Breast epithelium (tissue), 4 donors: ENCODE data around the gene CCNG2. TPM values are rescaled to one million over a fixed set of nuclear protein-coding genes. Genes with fewer than 3 reads are reported as not detected.
"Not testable (repeated sequence)": the region's sequence is repeated elsewhere in the genome, so short reads cannot be mapped to it uniquely, and the experiment has no call there.

Experiments
- DNase-seq, 2 donors: peaks; one replicate each; pipeline ENCODE4 v3.0.0-alpha.2; 2019; ENCODE audit warnings: low spot score in 2 of 2
- H3K27ac ChIP-seq, 2 donors: fragments of 200-600 bp; sonication (generic) in 1 of 2; one replicate each; pipeline ENCODE4 v1.5.1; 2016 to 2019; ENCODE audit warnings: mild to moderate bottlenecking in 1 of 2
- H3K27me3 ChIP-seq, 2 donors: fragments of 200-600 bp; sonication (generic) in 1 of 2; one replicate each; pipeline versions ENCODE4 v1.5.1 to v1.6.0; 2017 to 2019; ENCODE audit warnings: control low read depth in 1 of 2, mild to moderate bottlenecking in 1 of 2
- H3K36me3 ChIP-seq: fragments of 200-600 bp; one replicate; pipeline ENCODE4 v1.5.1; 2019
- H3K4me1 ChIP-seq, 2 donors: fragments of 200-600 bp; sonication (generic); one replicate each; pipeline ENCODE4 v1.5.1; 2016 to 2019; ENCODE audit warnings: control low read depth in 1 of 2
- H3K4me3 ChIP-seq, 3 donors: fragments of 200-600 bp; sonication (generic); 1 replicate in 2 of 3; 2 replicates in 1 of 3; pipeline ENCODE4 v1.5.1; 2016 to 2019; ENCODE audit warnings: mild to moderate bottlenecking in 3 of 3, moderate library complexity in 2 of 3
- H3K9me3 ChIP-seq, 2 donors: fragments of 200-600 bp; sonication (generic) in 1 of 2; one replicate each; pipeline ENCODE4 v1.5.1; 2016 to 2019; ENCODE audit warnings: control low read depth in 1 of 2
- POLR2A ChIP-seq: fragments of 450-650 bp; IDR thresholded peaks from one replicate; pipeline ENCODE4 v1.6.1; 2016; ENCODE audit warnings: antibody characterized with exemption, mild to moderate bottlenecking, moderate library complexity
- POLR2AphosphoS5 ChIP-seq, 3 donors: sonication (generic); formaldehyde crosslinking; IDR thresholded peaks; one replicate each; pipeline ENCODE4 v1.6.1; 2017; ENCODE audit warnings: antibody characterized with exemption in 3 of 3
- intact Hi-C: fragments of 100-400 bp; cut with DNase I; formaldehyde crosslinking; loops from one replicate; pipeline ENCODE4 v1.15.1; 2023; ENCODE audit warnings: low total_unique reads
- total RNA-seq, 3 donors: library from RNA; depleted of rRNA; stranded (reverse); fragments of >200 nt; gene quantifications; one replicate each; pipeline ENCODE4 v1.1.0, GENCODE V29; 2016
- TF ChIP-seq, protein P1 (sequence below), 3 donors: fragments of 450-650 bp; IDR thresholded peaks; one replicate each; pipeline ENCODE4 v1.5.1; 2016 to 2017; ENCODE audit warnings: antibody characterized with exemption in 3 of 3, mild to moderate bottlenecking in 3 of 3, moderate library complexity in 3 of 3

The CCNG2 gene
- total RNA-seq, 3 donors from 2014 or later = 74.1 to 111 (median 107) TPM

GRCh38 chr4:77125961-77126360 is 31.0 kb upstream of the CCNG2 start:
- Histone ChIP-seq H3K9me3 (no peaks in the 10 kb centered on the region), H3K4me1 (no peaks in the 10 kb centered on the region), H3K27ac (no peak overlapping the region), H3K4me3 (no peak overlapping the region), H3K27me3 (no peaks in the 10 kb centered on the region), H3K36me3 (no peaks in the 10 kb centered on the region)
- DNase-seq = no peak
- intact Hi-C loops = no loop called here
- TF ChIP-seq, protein P1, sequence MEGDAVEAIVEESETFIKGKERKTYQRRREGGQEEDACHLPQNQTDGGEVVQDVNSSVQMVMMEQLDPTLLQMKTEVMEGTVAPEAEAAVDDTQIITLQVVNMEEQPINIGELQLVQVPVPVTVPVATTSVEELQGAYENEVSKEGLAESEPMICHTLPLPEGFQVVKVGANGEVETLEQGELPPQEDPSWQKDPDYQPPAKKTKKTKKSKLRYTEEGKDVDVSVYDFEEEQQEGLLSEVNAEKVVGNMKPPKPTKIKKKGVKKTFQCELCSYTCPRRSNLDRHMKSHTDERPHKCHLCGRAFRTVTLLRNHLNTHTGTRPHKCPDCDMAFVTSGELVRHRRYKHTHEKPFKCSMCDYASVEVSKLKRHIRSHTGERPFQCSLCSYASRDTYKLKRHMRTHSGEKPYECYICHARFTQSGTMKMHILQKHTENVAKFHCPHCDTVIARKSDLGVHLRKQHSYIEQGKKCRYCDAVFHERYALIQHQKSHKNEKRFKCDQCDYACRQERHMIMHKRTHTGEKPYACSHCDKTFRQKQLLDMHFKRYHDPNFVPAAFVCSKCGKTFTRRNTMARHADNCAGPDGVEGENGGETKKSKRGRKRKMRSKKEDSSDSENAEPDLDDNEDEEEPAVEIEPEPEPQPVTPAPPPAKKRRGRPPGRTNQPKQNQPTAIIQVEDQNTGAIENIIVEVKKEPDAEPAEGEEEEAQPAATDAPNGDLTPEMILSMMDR (IDR thresholded peaks at IDR 0.05) = no peak
- TF ChIP-seq POLR2A (no peak), POLR2AphosphoS5 (IDR thresholded peaks at IDR 0.05) (no peak)

- TF ChIP-seq, protein P1 (IDR thresholded peaks at IDR 0.05) = no peak
- TF ChIP-seq POLR2AphosphoS5 (IDR thresholded peaks at IDR 0.05) (no peak), POLR2A (no peak)
- Histone ChIP-seq H3K4me1 (no peaks in the 10 kb centered on the region), H3K36me3 (no peaks in the 10 kb centered on the region), H3K27me3 (no peaks in the 10 kb centered on the region), H3K4me3 (no peak overlapping the region), H3K27ac (no peak overlapping the region), H3K9me3 (no peaks in the 10 kb centered on the region)
- DNase-seq = no peak
- intact Hi-C loops = no loop called here
These were observed 30.2 kb upstream of the CCNG2 start for GRCh38 chr4:77126809-77127208.

DNA sequence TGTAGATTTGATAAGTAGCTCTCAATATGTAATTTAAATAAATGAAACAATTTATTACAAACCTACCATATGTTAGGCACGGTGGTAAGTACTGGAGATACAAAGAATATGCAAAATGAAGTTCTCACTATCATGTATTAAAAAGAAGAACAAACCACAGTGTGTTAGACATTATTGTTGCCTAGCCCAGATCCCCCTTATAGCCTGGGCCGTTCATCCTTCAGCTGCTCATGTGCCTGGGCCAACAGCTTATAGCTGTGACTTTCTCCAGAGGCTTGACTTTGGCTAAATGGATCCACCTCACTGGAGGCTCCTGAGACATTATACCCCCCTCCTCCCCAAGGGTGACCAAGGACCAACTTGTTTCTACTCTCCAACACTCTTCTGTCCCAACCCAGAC is 29.8 kb upstream of the CCNG2 start:
- H3K4me1 ChIP-seq = no peaks in the 10 kb centered on the region
- H3K27me3 ChIP-seq = no peaks in the 10 kb centered on the region
- no peaks in the 10 kb centered on the region for H3K36me3 ChIP-seq
- TF ChIP-seq POLR2A (no peak), POLR2AphosphoS5 (IDR thresholded peaks at IDR 0.05) (no peak)
- TF ChIP-seq, protein P1 (IDR thresholded peaks at IDR 0.05) = no peak
- H3K4me3 ChIP-seq = no peak overlapping the region
- intact Hi-C loops = no loop called here
- H3K9me3 ChIP-seq = no peaks in the 10 kb centered on the region
- H3K27ac ChIP-seq = no peak overlapping the region
- DNase-seq = no peak

DNA sequence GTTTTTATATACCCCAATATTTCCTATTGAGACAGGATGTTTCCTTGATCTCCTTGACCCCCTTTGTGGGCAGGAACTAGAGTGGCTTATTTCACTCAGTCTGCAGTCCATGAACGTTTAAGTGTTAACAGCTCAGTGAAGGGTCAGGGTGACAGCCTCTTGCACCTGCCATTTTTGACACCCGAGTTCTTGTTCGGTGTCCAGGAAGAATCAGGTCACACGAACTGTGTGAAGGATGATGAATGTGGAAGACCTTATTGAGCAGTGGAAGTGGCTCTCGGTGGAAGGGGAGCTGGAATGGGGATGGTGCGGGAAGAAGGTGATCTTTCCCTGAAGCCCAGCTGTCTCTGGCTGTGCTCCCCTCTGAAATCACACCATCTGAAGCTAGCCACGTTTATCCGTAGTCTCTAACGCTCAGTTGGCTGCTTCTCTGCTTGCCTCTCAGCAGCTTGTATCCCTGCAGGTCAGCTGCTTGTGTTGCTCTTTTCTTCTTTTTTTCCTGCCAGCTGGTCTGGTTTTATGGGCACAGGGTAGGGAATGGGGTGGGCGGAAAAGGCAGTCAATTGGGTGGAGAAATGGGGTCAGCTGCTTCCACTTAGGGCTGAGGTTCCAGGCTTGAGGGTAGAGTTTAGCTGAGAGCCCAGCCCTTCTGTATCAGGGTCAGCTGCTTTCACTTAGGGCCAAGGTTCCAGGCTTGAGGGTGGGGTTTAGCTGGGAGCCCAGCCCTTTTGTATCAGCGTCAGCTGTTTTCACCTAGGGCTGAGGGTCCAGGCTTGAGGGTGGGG is 29.0 kb upstream of the CCNG2 start:
- Histone ChIP-seq H3K36me3 (no peaks in the 10 kb centered on the region), H3K9me3 (no peaks in the 10 kb centered on the region), H3K4me1 (no peaks in the 10 kb centered on the region), H3K4me3 (no peak overlapping the region), H3K27ac (no peak overlapping the region), H3K27me3 (no peaks in the 10 kb centered on the region)
- no peak for DNase-seq
- TF ChIP-seq, protein P1 (IDR thresholded peaks at IDR 0.05) = no peak
- TF ChIP-seq POLR2AphosphoS5 (IDR thresholded peaks at IDR 0.05) = no peak
- intact Hi-C loops = no loop called here

DNA sequence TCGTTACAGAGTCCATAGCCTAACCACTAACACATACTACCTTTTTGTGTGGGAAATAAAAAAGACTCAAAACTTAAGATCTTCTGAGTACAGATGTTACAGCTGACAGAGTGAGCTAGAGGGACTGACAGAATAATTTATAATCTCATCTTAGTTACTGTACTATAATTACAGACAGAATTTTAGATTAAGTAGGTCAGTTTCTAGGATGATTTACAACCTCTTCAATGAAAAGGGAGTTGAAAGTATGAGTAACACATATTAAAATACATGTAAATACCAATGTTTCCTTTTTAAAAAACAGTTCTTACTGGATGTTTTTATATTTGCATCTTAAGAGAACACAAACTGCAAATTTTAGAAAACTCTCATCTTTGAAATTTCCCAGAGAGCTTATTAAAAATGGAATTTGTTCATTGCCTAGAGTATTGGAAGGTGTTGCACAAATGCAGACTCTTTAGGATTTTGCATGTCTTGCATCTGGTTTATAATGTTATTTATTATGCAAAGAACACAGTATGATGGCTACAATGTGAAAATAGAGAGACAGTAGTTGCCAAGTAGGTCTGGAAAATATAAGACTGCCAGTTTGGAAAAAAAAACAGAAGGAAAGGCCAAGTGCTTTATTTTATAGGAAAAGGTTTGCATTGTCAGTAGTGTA is 24.2 kb upstream of the CCNG2 start:
- no peaks in the 10 kb centered on the region for H3K4me1 ChIP-seq
- no peaks in the 10 kb centered on the region for H3K36me3 ChIP-seq
- no peaks in the 10 kb centered on the region for H3K27me3 ChIP-seq
- no peaks in the 10 kb centered on the region for H3K9me3 ChIP-seq
- TF ChIP-seq, protein P1 (IDR thresholded peaks at IDR 0.05) = no peak
- TF ChIP-seq POLR2A (no peak), POLR2AphosphoS5 (IDR thresholded peaks at IDR 0.05) (no peak)
- no peak overlapping the region for H3K27ac ChIP-seq
- intact Hi-C loops = loop anchor here (2.0 kb wide), 1 partner anchor 78 kb away; no protein-coding TSS in a partner anchor
- no peak overlapping the region for H3K4me3 ChIP-seq
- no peak for DNase-seq

- intact Hi-C loops, H3K27me3 ChIP-seq, H3K4me3 ChIP-seq, H3K27ac ChIP-seq, H3K9me3 ChIP-seq, DNase-seq, H3K36me3 ChIP-seq, H3K4me1 ChIP-seq: not testable (repeated sequence)
These were observed 19.6 kb upstream of the CCNG2 start for GRCh38 chr4:77137448-77137847.
